Neural cell (in vitro differentiated cells): ENCODE data around the gene ZNF701. TPM values are rescaled to one million over a fixed set of nuclear protein-coding genes. Genes with fewer than 3 reads are reported as not detected.
"Not testable (repeated sequence)": the region's sequence is repeated elsewhere in the genome, so short reads cannot be mapped to it uniquely, and the experiment has no call there.

Experiments
- H2AFZ ChIP-seq: fragments of 200-600, 300-800 bp; sonication (generic), shearing (Covaris generic); 2 replicates; pipeline ENCODE4 v1.6.0; 2014; ENCODE audit warnings: low read depth, mild to moderate bottlenecking, antibody characterized with exemption, low read length, moderate library complexity
- H3F3A ChIP-seq: fragments of 200-600 bp; shearing (Covaris generic); 2 replicates; pipeline ENCODE4 v1.6.1; 2016; ENCODE audit warnings: mild to moderate bottlenecking, moderate library complexity, mixed read lengths, antibody characterized with exemption, low read length; ENCODE audit not compliant: insufficient read depth, poor library complexity, severe bottlenecking
- H3K27ac ChIP-seq: fragments of 200-600, 300-800 bp; sonication (generic), shearing (Covaris generic); 2 replicates; pipeline ENCODE4 v1.5.1; 2014; ENCODE audit warnings: mild to moderate bottlenecking, low read length, moderate library complexity
- H3K27me3 ChIP-seq: fragments of 300-800, 200-600 bp; sonication (generic), shearing (Covaris generic); 2 replicates; pipeline ENCODE4 v1.6.0; 2014; ENCODE audit warnings: mild to moderate bottlenecking, low read depth, low read length, moderate library complexity; ENCODE audit not compliant: insufficient read depth
- H3K36me3 ChIP-seq: fragments of 300-800, 200-600 bp; sonication (generic), shearing (Covaris generic); 2 replicates; pipeline ENCODE4 v1.5.1; 2014; ENCODE audit warnings: mild to moderate bottlenecking, antibody characterized with exemption, low read length, moderate library complexity; ENCODE audit not compliant: insufficient read depth
- H3K4me2 ChIP-seq: fragments of 300-800, 200-600 bp; sonication (generic), shearing (Covaris generic); 2 replicates; pipeline ENCODE4 v1.6.0; 2014; ENCODE audit warnings: mild to moderate bottlenecking, low read length
- H3K4me3 ChIP-seq: fragments of 300-800, 200-600 bp; sonication (generic), shearing (Covaris generic); 2 replicates; pipeline ENCODE4 v1.5.1; 2014; ENCODE audit warnings: mild to moderate bottlenecking, low read length, moderate library complexity
- H3K79me2 ChIP-seq: fragments of 200-600 bp; shearing (Covaris generic); replicated peaks from 2 replicates; pipeline ENCODE4 v1.6.0; 2014; ENCODE audit warnings: mild to moderate bottlenecking, low read length, moderate library complexity; ENCODE audit not compliant: insufficient read depth
- H3K9ac ChIP-seq: fragments of 300-800, 200-600 bp; sonication (generic), shearing (Covaris generic); 2 replicates; pipeline ENCODE4 v1.6.1; 2016; ENCODE audit warnings: mild to moderate bottlenecking, low read length, mixed read lengths
- H3K9me2 ChIP-seq: fragments of 200-600 bp; shearing (Covaris generic); 2 replicates; pipeline ENCODE4 v1.6.1; 2016; ENCODE audit warnings: mild to moderate bottlenecking, low read length, mixed read lengths; ENCODE audit not compliant: insufficient read depth
- H3K9me3 ChIP-seq: fragments of 200-600, 300-800 bp; sonication (generic), shearing (Covaris generic); 2 replicates; pipeline ENCODE4 v1.6.1; 2016; ENCODE audit warnings: mild to moderate bottlenecking, mixed run types, low read length, moderate library complexity, mixed read lengths
- H4K20me1 ChIP-seq: fragments of 200-600 bp; shearing (Covaris generic); 2 replicates; pipeline ENCODE4 v1.6.1; 2016; ENCODE audit warnings: mild to moderate bottlenecking, mixed run types; ENCODE audit not compliant: insufficient read depth
- CTCF ChIP-seq: fragments of 450-650 bp; IDR thresholded peaks from 2 replicates; pipeline ENCODE4 v1.5.1; 2014; ENCODE audit warnings: antibody characterized with exemption, mild to moderate bottlenecking, moderate library complexity; ENCODE audit not compliant: poor library complexity, severe bottlenecking
- EP300 ChIP-seq: fragments of 450-650 bp; conservative IDR thresholded peaks from 2 replicates; pipeline ENCODE4 v1.6.1; 2014; ENCODE audit warnings: antibody characterized with exemption, mild to moderate bottlenecking, moderate library complexity; ENCODE audit not compliant: poor library complexity, severe bottlenecking
- EZH2 ChIP-seq: fragments of 200-600, 300-800 bp; shearing (Covaris generic), sonication (generic); IDR thresholded peaks from 2 replicates; pipeline ENCODE4 v1.6.1; 2014; ENCODE audit warnings: antibody characterized with exemption, low read length, borderline replicate concordance, mild to moderate bottlenecking; ENCODE audit not compliant: insufficient read depth, poor library complexity, severe bottlenecking
- MXI1 ChIP-seq: fragments of 450-650 bp; conservative IDR thresholded peaks from 2 replicates; pipeline ENCODE4 v1.6.1; 2014; ENCODE audit warnings: antibody characterized with exemption, mild to moderate bottlenecking; ENCODE audit not compliant: poor library complexity, severe bottlenecking
- POLR2AphosphoS5 ChIP-seq: IDR thresholded peaks from 2 replicates; pipeline ENCODE4 v1.6.1; 2012
- RAD21 ChIP-seq: fragments of 450-650 bp; conservative IDR thresholded peaks from 2 replicates; pipeline ENCODE4 v1.6.1; 2014; ENCODE audit warnings: antibody characterized with exemption, mild to moderate bottlenecking, moderate library complexity
- REST ChIP-seq: IDR thresholded peaks from 2 replicates; pipeline ENCODE4 v1.6.1; 2012; ENCODE audit warnings: borderline replicate concordance
- SMC3 ChIP-seq: fragments of 450-650 bp; conservative IDR thresholded peaks from 2 replicates; pipeline ENCODE4 v1.6.1; 2014; ENCODE audit warnings: antibody characterized with exemption, mild to moderate bottlenecking, moderate library complexity; ENCODE audit not compliant: poor library complexity
- TAF1 ChIP-seq: IDR thresholded peaks from 2 replicates; pipeline ENCODE4 v1.6.1; 2012; ENCODE audit warnings: low read depth
- polyA plus RNA-seq: library from polyadenylated mRNA; depleted of rRNA; stranded (reverse); fragments of >200 nt; gene quantifications from 2 replicates; pipeline ENCODE4 v1.2.3, GENCODE V29; 2014

ZNF701 gene
- polyA plus RNA-seq, 1 donor from 2014 or later, result 8.0 TPM

- no peak overlapping the region for H3K4me2 ChIP-seq
- H3K9me3 ChIP-seq, result no peaks in the 10 kb centered on the region
- no peak overlapping the region for H3K4me3 ChIP-seq
- no peaks in the 10 kb centered on the region for H3K36me3 ChIP-seq
- H3F3A ChIP-seq, result peaks cover 4% of the 10 kb centered on the region
- H4K20me1 ChIP-seq, result no peaks in the 10 kb centered on the region
- no peak overlapping the region for H2AFZ ChIP-seq
- no peak overlapping the region for H3K9ac ChIP-seq
- no peaks in the 10 kb centered on the region for H3K27me3 ChIP-seq
- no peak for TF ChIP-seq CTCF
- no peak for TF ChIP-seq MXI1
- TF ChIP-seq RAD21, result no peak
- no peak for TF ChIP-seq POLR2AphosphoS5
- TF ChIP-seq REST, result no peak
- no peak for TF ChIP-seq EP300
- TF ChIP-seq TAF1, result no peak
- TF ChIP-seq SMC3, result no peak
- TF ChIP-seq EZH2, result no peak
- no peaks in the 10 kb centered on the region for H3K79me2 ChIP-seq
- no peak overlapping the region for H3K27ac ChIP-seq
- no peaks in the 10 kb centered on the region for H3K9me2 ChIP-seq
Measured at GRCh38 chr19:52567921-52568320, 2.2 kb upstream of the ZNF701 start.

- peak overlapping the region; percentile 63 for H3K9ac ChIP-seq
- H3F3A ChIP-seq, H3K79me2 ChIP-seq, H3K27me3 ChIP-seq, H4K20me1 ChIP-seq, H3K9me3 ChIP-seq, H3K36me3 ChIP-seq, H3K9me2 ChIP-seq: not testable (repeated sequence)
- H2AFZ ChIP-seq, result peak overlapping the region; percentile 40
- H3K4me3 ChIP-seq, result peak overlapping the region; percentile 93
- H3K4me2 ChIP-seq, result peak overlapping the region; percentile 62
- peak overlapping the region; percentile 67 for H3K27ac ChIP-seq
Measured at GRCh38 chr19:52569638-52569999, 468 bp upstream of the ZNF701 start.

GRCh38 chr19:52584736-52585440, 14.8 kb downstream of the ZNF701 start:
- Histone ChIP-seq H3K36me3 (peaks cover 15% of the 10 kb centered on the region), H4K20me1 (no peaks in the 10 kb centered on the region), H3K4me3 (no peak overlapping the region), H3F3A (no peaks in the 10 kb centered on the region), H3K9me3 (no peaks in the 10 kb centered on the region), H3K27ac (no peak overlapping the region), H3K27me3 (no peaks in the 10 kb centered on the region), H3K9ac (no peak overlapping the region), H3K9me2 (no peaks in the 10 kb centered on the region), H3K79me2 (no peaks in the 10 kb centered on the region), H3K4me2 (no peak overlapping the region), H2AFZ (no peak overlapping the region)
- TF ChIP-seq TAF1, result no peak
- no peak for TF ChIP-seq RAD21
- TF ChIP-seq SMC3, result no peak
- TF ChIP-seq POLR2AphosphoS5, result no peak
- TF ChIP-seq REST, result no peak
- TF ChIP-seq CTCF, result no peak
- TF ChIP-seq EZH2, result no peak
- no peak for TF ChIP-seq MXI1
- no peak for TF ChIP-seq EP300
